ENCODE data around the gene PTGDR.

GRCh38 chr14:52283099-52283498 is 15.6 kb downstream of the PTGDR start:
- TF ChIP-seq CHD1 (IDR thresholded peaks at IDR 0.05; ENCODE audit: low read depth, low read length) (no peak), CBX5 (IDR thresholded peaks at IDR 0.05; ENCODE audit: low read depth, low read length) (no peak), NRF1 (IDR thresholded peaks at IDR 0.05; ENCODE audit: low read depth, low read length) (no peak)

Data from H1 (cell line).